NT2/D1 (cell line): ENCODE data around the gene GRIPAP1.

Source experiments
- SUZ12 ChIP-seq: IDR thresholded peaks from 2 replicates; pipeline ENCODE4 v1.6.1; 2011; ENCODE audit not compliant: insufficient read length, insufficient read depth; ENCODE audit errors: extremely low read depth
- YY1 ChIP-seq: IDR thresholded peaks from 2 replicates; pipeline ENCODE4 v1.6.1; 2011; ENCODE audit not compliant: insufficient read length, insufficient read depth
- ZNF274 ChIP-seq: IDR thresholded peaks from 2 replicates; pipeline ENCODE4 v1.6.1; 2011; ENCODE audit warnings: mild to moderate bottlenecking, low read depth, low read length

GRCh38 chrX:48983896-48984295 is 18.2 kb downstream of the GRIPAP1 start:
- TF ChIP-seq SUZ12 = no peak
- TF ChIP-seq ZNF274 = no peak
- TF ChIP-seq YY1 = no peak
